Myocyte (in vitro differentiated cells): Measurements from ENCODE around the gene POLA1. TPM values are rescaled to one million over a fixed set of nuclear protein-coding genes. Genes with fewer than 3 reads are reported as not detected.
"Not testable (repeated sequence)": the region's sequence is repeated elsewhere in the genome, so short reads cannot be mapped to it uniquely, and the experiment has no call there.

Experiments
- DNase-seq: peaks from one replicate; pipeline ENCODE4 v3.0.0-alpha.2; 2012; ENCODE audit warnings: low read depth
- total RNA-seq: library from RNA; depleted of rRNA; stranded (reverse); fragments of >200 nt; gene quantifications from 2 replicates; pipeline ENCODE4 v1.2.3, GENCODE V29; 2014

POLA1 gene
- total RNA-seq, 1 donor from 2014 or later, result 19.4 TPM

DNA sequence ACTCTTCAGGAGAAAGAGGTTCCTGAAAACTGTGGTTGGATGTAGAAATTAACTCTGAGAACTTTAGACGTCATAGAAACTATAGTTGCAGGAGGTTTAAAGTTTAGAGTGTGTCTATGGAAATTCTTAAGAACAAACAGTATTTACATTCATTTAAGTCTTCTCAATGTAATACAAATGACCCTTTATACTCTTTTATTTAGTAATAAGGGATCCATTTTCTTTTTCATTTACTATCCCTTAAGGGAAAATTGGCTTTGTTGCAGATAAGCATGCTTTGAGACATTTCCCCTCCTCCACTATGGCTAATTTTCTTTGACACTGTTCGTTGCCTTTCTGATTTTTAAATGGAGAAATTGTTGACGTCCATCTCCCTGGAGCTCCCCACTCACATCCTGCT lies 96.4 kb downstream of the POLA1 start:
- no peak for DNase-seq

- peak; percentile 18 for DNase-seq
These were observed 102.5 kb downstream of the POLA1 start for GRCh38 chrX:24796204-24796603.

DNA sequence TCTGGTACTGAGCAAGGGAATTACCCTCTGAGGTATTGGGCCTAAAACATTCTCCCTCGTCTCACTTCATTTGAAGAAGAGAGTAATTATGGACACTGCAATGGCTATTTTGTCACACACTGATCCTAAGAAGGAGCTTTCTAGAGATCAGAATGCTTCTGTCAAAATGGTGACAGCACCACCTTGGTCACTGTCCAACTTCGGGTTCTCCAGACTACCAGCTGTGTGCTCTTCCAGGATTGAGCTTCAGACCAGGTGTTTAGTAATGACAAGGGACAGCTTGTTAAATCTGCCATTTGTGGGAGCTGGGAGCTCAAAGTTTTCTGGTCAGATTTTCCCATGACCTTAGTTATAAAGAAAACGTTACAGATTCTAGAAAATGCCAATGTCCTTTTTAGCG lies 105.4 kb downstream of the POLA1 start:
- DNase-seq, result peak; percentile 69

DNA sequence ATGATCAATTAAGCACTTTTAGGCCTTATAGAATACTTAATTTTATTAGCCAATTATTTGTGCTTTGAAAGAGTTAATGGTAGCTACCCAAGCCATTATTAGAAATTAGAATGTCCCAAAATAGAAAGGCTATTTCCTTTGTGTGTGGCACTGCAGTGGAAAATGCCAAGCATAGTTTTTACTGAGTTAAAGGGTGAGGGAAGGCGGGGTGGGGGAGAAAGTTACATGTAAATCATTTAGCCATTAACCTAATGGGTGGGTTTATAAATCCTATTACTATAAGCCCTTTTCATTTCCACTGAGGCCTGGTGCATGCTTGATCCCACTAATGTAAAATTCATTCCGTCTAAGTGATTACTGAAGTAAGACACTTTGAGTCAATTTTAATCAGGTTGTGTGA lies 105.8 kb downstream of the POLA1 start:
- DNase-seq, result peak; percentile 30

GRCh38 chrX:24805201-24805600 lies 111.5 kb downstream of the POLA1 start:
- no peak for DNase-seq

GRCh38 chrX:24819807-24820206 lies 126.1 kb downstream of the POLA1 start:
- DNase-seq, result not testable (repeated sequence)

DNA sequence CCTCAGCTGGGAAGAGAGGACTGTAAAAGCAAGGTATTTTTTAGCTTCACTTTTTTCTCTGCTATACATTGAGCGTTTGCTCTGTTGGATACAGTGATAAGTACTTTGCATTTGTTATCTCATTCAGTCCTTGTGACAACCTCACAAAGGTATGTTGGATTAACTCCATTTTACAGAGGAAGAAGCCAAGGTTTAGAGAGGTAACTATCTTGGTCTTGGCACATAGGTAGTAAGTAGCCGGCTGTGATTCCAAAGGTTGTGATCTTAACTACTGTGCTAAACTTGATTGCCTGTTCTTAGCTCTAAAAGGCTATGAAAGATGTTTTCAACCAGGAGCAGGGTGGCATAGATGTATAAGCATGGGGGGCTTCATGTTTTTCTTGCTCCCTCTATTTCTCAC lies 134.4 kb downstream of the POLA1 start:
- no peak for DNase-seq

DNA sequence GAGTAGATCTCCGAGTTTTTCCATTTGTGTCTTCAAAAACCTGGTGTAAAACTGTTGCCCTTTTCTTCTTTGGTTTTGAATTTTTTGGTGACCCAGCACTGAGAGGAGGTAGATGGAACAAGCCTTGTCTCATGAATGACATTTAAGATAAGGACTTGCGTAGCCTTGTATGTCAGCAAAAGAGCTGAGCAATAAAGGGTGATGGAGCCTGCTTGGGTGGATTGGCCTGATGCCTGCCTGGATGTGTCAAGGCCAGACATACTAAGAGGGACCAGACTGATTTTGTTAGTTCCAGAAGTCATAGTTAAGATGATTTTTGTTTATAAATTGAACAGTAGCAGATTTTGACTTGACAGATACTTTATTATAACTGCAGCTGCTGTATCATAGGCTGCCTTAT lies 134.9 kb downstream of the POLA1 start:
- DNase-seq, result no peak

DNA sequence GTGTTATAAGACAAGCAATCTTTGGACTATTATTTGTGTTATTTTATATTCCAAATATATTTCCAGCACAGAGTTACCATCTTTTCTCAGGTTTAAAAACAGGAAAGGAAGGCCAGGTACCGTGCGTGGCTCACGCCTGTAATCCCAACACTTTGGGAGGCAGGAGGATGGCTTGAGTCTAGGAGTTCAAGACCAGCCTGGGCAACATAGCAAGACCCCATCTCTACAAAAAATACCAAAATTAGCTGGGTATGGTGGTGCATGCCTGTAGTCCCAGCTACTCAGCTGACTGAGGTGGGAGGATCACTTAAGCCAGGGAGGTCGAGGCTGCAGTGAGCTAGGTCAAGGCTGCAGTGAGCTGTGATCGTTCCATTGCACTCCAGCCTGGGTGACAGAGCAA lies 140.0 kb downstream of the POLA1 start:
- DNase-seq, result no peak

DNA sequence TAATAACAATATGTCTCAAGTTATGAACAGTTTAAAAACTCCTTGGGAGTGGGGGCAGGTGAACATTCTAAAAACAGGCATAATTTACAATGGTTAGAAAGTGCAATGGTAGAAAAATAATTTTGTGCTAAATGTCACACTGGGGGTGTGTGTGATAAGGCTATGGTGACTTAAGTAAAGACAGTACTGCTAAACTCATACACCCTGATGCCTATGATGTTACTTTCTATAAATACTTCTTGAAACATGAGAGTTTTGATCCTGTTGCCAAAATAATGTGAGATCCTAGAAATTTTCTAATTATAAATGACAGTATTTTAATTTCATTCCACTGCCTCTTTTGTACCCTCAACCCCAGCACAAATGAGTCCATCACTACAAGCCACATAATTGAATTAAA lies 144.2 kb downstream of the POLA1 start:
- DNase-seq, result peak; percentile 6

DNA sequence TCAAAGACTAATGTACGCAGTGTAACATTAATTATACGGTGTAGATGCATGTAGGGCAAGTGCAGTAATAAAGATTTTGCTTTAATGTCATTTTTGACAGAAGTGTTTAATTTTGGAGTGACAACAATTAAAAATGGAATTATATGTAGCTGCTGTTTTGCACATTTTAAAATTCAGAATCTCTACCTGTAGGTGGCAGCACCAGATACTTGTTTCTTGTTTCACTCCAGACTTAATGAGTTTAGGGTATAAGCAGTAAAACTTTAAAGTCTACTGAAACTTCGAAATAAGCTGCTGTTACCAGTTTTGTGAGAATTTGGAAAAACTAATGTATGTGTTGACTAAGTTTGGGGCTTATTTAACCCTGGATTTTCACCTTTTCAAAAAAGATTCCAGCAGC lies 144.9 kb downstream of the POLA1 start:
- peak; percentile 41 for DNase-seq

- no peak for DNase-seq
These were observed 145.6 kb downstream of the POLA1 start for GRCh38 chrX:24839331-24839730.

DNA sequence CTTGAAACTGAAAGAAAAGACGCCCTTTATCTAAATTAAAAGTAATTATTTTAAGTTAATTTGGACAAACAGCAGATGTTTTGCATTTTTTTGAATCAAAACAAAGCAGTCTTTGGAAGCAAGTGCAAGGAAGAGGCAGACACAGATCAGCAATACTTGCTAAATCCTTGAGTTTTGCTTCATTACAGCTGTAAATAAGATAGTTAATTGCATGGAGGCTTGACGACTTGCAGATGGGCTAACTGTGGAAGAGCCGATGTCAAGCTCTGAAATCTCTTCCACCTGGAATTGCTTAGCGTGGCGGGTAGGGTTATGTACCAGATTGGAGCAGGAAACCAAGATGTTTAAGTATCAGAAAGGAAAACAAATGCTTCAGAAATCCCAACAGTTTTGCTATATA lies 148.8 kb downstream of the POLA1 start:
- no peak for DNase-seq

GRCh38 chrX:24846550-24847150 lies 152.9 kb downstream of the POLA1 start:
- peak; percentile 31 for DNase-seq

DNA sequence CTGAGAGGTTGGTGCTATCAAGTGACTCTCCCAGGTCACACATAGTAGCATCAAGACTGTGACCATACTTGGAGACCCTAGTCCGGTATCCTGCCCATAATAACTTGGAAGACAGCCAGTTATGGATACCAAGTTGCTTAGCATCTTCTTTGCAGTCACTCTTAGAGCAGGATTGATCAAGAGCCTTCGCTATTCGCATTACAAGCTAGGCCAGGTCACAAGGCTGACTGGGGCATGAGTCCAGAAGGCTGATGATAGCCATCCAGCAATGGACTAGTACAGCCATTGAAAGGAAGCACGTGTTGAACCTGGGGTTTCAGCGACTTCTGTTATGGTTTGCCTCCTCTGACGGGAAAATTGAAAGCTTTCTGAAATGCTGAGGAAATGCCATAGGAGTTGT lies 157.6 kb downstream of the POLA1 start:
- DNase-seq, result no peak

DNA sequence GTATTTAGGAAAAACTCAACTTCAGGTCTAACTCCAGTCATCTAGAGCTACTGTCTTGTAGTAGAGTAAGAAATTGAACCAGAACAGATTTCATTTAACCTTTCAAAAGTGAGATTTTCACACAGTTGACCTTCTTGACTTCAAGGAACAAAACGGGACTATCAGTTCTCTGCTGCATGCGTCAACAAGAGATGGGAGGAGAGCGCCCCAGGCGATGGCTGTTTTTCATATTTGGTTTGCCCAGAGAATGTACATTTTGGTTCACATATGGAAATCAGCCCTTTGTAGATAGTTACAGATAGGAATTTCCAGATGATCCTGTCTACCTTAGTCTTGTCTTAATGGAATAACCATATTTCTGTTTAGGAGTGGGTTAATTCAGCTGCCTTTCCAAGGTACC lies 158.1 kb downstream of the POLA1 start:
- no peak for DNase-seq

DNA sequence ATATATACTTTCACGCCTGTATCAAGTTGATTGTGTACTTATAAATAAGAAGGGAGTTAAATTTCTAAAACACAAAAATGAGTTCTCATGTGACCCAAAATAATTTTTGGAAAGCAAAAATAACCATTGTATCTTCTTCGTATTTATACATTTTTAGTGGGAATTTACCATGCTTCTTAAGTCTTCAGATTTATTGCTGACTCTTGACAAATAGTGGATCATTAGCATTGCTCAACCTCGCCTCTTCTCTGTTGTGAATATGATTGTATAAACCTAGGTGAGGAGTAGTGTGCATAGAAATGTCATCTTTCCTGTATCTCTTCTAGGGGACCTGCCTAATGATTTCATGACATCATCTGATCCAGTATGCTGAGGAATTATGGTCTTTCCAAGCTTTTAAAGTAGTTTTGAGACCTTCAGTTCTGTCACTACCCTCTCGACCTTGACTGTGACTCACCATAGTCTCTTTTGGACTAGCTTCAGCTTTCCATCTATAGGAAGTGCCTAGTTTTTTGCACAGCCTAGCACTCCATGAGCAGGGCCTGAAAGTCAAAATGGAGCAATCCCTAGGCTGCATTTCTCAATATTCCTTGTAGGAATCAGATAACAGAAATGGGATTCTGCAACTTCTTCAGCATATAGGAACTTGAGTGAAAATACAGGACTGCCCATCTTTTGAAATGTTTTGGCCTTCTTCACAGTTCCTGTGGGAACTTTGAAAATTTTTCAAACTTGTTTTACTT lies 164.5 kb downstream of the POLA1 start:
- DNase-seq, result no peak

- no peak for DNase-seq
These were observed 165.6 kb downstream of the POLA1 start for GRCh38 chrX:24859211-24859841.

DNA sequence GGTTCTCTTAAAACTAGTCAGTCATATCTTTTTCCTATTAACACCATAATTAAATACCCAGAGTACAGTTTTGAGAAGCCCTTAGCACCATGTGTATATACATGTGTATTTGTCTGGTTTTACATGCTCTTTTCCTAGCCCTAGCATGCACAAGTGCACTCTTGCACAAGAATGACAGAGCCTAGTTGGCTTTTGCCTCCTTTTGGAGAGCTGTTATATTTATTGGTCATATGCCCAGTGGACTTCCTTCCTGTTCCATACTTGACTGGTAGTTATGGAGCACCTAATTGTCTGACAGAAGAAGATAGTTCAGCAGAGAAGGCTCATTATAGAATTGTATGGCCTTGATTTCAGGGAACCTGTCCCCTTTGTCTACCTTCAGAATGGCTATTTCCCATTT lies 166.4 kb downstream of the POLA1 start:
- no peak for DNase-seq

GRCh38 chrX:24862343-24862742 lies 168.6 kb downstream of the POLA1 start:
- no peak for DNase-seq

GRCh38 chrX:24863779-24864178 lies 170.1 kb downstream of the POLA1 start:
- DNase-seq, result not testable (repeated sequence)

GRCh38 chrX:24870143-24870542 lies 176.4 kb downstream of the POLA1 start:
- DNase-seq, result peak; percentile 6
